A673 (cell line): ENCODE results near the gene PTMS. TPM values are rescaled to one million over a fixed set of nuclear protein-coding genes. Genes with fewer than 3 reads are reported as not detected.
"Not testable (repeated sequence)": the region's sequence is repeated elsewhere in the genome, so short reads cannot be mapped to it uniquely, and the experiment has no call there.

Source experiments
- BruUV-seq: library from RNA; stranded (reverse); fragments of 400-500 nt; replicated peaks from 2 replicates; lab custom pipeline; 2021; lab: Mats Ljungman, UMichigan
- CTCF ChIA-PET: fragments of 300-600 bp; sonication (Branson Sonifier 250); formaldehyde crosslinking; loops from one replicate; lab custom pipeline; 2022; ENCODE audit warnings: antibody characterized with exemption; lab: Charles Lee
- POLR2A ChIA-PET: fragments of 300-600 bp; sonication (Branson Sonifier 250); formaldehyde crosslinking; loops from one replicate; lab custom pipeline; 2022; ENCODE audit warnings: antibody characterized with exemption; ENCODE audit not compliant: low non-redundant PET; lab: Charles Lee
- DNase-seq: peaks from one replicate; pipeline ENCODE4 v3.0.0-alpha.2; 2015; ENCODE audit warnings: low spot score
- H3K27ac ChIP-seq: fragments of 200-600 bp; sonication (generic); 2 replicates; pipeline ENCODE4 v1.5.1; 2016; ENCODE audit warnings: mixed run types, low read depth, mild to moderate bottlenecking, mixed read lengths, antibody characterized with exemption, low read length; ENCODE audit not compliant: poor library complexity, severe bottlenecking
- H3K27me3 ChIP-seq: fragments of 200-600 bp; sonication (generic); replicated peaks from 2 replicates; pipeline ENCODE4 v1.6.1; 2017; ENCODE audit warnings: mixed run types, low read depth, mild to moderate bottlenecking, mixed read lengths, antibody characterized with exemption, low read length; ENCODE audit not compliant: insufficient read depth, poor library complexity
- H3K36me3 ChIP-seq: fragments of 200-600 bp; sonication (generic); 2 replicates; pipeline ENCODE4 v1.6.1; 2016; ENCODE audit warnings: mixed run types, mild to moderate bottlenecking, mixed read lengths, antibody characterized with exemption, low read length; ENCODE audit not compliant: insufficient read depth, poor library complexity, severe bottlenecking
- H3K4me1 ChIP-seq: fragments of 200-600 bp; sonication (generic); 2 replicates; pipeline ENCODE4 v1.6.1; 2017; ENCODE audit warnings: mixed run types, mild to moderate bottlenecking, mixed read lengths, antibody characterized with exemption, low read length; ENCODE audit not compliant: insufficient read depth, poor library complexity, severe bottlenecking
- H3K4me3 ChIP-seq: fragments of 200-600 bp; sonication (generic); 2 replicates; pipeline ENCODE4 v1.5.1; 2016; ENCODE audit warnings: low read depth, mixed run types, mild to moderate bottlenecking, mixed read lengths, low read length; ENCODE audit not compliant: poor library complexity, severe bottlenecking
- H3K9me3 ChIP-seq: fragments of 200-600 bp; sonication (generic); 2 replicates; pipeline ENCODE4 v1.6.1; 2016; ENCODE audit warnings: mixed run types, low read depth, mild to moderate bottlenecking, mixed read lengths, antibody characterized with exemption, low read length; ENCODE audit not compliant: poor library complexity, severe bottlenecking
- EZH2 ChIP-seq: fragments of 200-600 bp; sonication (generic); IDR thresholded peaks from 2 replicates; pipeline ENCODE4 v1.6.1; 2017; ENCODE audit warnings: borderline replicate concordance, low read depth, mild to moderate bottlenecking, mixed read lengths, antibody characterized with exemption, low read length; ENCODE audit not compliant: poor library complexity, severe bottlenecking
- intact Hi-C: fragments of 100-400 bp; cut with micrococcal nuclease; formaldehyde crosslinking; loops from one replicate; pipeline ENCODE4 v1.10.0; 2022; ENCODE audit not compliant: unreplicated experiment
- total RNA-seq: library from RNA; stranded (reverse); gene quantifications from 2 replicates; pipeline ENCODE4 v1.2.3, GENCODE V29; 2021
- TF ChIP-seq, protein P1 (sequence below): fragments of 300-800, 200-600 bp; sonication (generic); conservative IDR thresholded peaks from 2 replicates; pipeline ENCODE4 v1.5.1; 2017; ENCODE audit warnings: low read depth, mild to moderate bottlenecking, antibody characterized with exemption, low read length, moderate library complexity, mixed read lengths

The PTMS gene
- total RNA-seq, 1 experiment from 2014 or later = 620 TPM

DNA sequence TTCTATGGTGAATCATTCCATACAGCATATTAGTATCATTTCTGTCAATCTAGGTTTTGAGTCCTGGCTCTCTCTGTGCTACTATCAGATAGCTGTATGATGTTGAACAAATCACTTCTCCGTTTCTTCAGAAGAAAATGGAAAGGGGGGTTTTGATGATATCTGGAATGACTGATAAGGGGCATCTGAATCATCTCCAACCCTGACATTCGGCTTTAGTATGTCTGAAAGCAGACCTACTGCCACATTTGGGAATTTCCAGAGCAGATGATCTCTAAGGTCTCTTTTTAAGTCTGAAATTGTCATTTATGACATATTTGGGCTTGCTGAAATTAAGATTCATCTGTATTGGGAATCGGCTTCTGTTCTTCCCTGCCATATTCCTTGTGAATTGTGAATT, 23.3 kb upstream of the PTMS start:
- no peak overlapping the region for H3K4me3 ChIP-seq
- CTCF ChIA-PET = no interaction called here
- TF ChIP-seq, protein P1, sequence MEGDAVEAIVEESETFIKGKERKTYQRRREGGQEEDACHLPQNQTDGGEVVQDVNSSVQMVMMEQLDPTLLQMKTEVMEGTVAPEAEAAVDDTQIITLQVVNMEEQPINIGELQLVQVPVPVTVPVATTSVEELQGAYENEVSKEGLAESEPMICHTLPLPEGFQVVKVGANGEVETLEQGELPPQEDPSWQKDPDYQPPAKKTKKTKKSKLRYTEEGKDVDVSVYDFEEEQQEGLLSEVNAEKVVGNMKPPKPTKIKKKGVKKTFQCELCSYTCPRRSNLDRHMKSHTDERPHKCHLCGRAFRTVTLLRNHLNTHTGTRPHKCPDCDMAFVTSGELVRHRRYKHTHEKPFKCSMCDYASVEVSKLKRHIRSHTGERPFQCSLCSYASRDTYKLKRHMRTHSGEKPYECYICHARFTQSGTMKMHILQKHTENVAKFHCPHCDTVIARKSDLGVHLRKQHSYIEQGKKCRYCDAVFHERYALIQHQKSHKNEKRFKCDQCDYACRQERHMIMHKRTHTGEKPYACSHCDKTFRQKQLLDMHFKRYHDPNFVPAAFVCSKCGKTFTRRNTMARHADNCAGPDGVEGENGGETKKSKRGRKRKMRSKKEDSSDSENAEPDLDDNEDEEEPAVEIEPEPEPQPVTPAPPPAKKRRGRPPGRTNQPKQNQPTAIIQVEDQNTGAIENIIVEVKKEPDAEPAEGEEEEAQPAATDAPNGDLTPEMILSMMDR = no peak
- no peak for TF ChIP-seq EZH2
- intact Hi-C loops = no loop called here
- no peaks in the 10 kb centered on the region for H3K4me1 ChIP-seq
- no peaks in the 10 kb centered on the region for H3K27me3 ChIP-seq
- no peaks in the 10 kb centered on the region for H3K9me3 ChIP-seq
- H3K36me3 ChIP-seq = peaks cover 18% of the 10 kb centered on the region
- no TSS peak for BruUV-seq
- POLR2A ChIA-PET = no interaction called here
- no peak for DNase-seq
- H3K27ac ChIP-seq = no peak overlapping the region

DNA sequence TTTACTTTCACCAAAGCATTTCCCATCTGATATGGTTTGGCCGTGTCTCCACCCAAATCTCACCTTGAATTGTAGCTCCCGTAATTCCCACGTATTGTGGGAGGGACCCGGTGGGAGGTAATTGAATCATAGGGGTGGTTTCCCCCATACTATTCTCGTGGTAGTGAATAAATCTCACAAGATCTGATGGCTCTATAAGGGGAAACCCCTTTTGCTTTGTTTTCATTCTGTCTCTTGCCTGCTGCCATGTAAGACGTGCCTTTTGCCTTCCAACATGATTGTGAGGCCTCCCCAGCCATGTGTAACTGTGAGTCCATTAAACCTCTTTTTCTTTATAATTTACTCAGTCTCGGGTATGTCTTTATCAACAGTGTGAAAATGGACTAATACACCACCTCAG, 22.9 kb upstream of the PTMS start:
- CTCF ChIA-PET = not testable (repeated sequence)

GRCh38 chr12:6745741-6746525, 20.2 kb upstream of the PTMS start:
- CTCF ChIA-PET = no interaction called here
- no peak for TF ChIP-seq EZH2
- TF ChIP-seq, protein P1 = no peak
- Histone ChIP-seq H3K36me3 (peaks cover 49% of the 10 kb centered on the region), H3K9me3 (no peaks in the 10 kb centered on the region), H3K27ac (no peak overlapping the region), H3K4me1 (no peaks in the 10 kb centered on the region), H3K4me3 (no peak overlapping the region), H3K27me3 (no peaks in the 10 kb centered on the region)
- intact Hi-C loops = no loop called here
- no TSS peak for BruUV-seq
- no peak for DNase-seq
- POLR2A ChIA-PET = no interaction called here

More for the DNA sequence above, 22.9 kb upstream of the PTMS start:
- peaks cover 23% of the 10 kb centered on the region for H3K36me3 ChIP-seq
- intact Hi-C loops, H3K27ac ChIP-seq, POLR2A ChIA-PET, H3K9me3 ChIP-seq, H3K27me3 ChIP-seq, BruUV-seq, H3K4me3 ChIP-seq, H3K4me1 ChIP-seq, DNase-seq: not testable (repeated sequence)

DNA sequence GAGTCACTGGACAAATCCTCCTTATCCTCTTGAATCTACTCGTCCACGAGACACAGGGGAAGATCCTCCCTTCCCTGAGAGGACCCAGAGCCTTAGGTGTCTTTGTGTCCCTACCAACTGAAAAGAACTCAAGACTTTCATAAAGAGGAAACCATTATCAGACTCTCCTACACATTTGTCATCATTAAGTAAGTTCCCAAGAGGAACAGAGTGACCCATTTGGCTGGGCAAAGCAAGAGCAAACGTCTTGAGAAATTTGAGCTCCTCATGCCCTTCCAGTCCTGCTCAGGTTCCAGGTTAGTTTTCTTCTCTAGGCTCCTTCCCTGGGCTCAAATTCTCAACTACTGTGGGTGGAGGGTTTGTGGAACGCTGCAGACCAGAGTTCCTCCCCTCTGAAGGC, 18.9 kb upstream of the PTMS start:
- POLR2A ChIA-PET = no interaction called here
- TF ChIP-seq, protein P1 = no peak
- TF ChIP-seq EZH2 = no peak
- no TSS peak for BruUV-seq

More for the DNA sequence above, 18.9 kb upstream of the PTMS start:
- intact Hi-C loops = no loop called here
- no peaks in the 10 kb centered on the region for H3K9me3 ChIP-seq
- H3K27me3 ChIP-seq = no peaks in the 10 kb centered on the region
- peaks cover 62% of the 10 kb centered on the region for H3K36me3 ChIP-seq
- H3K4me3 ChIP-seq = no peak overlapping the region
- no peak overlapping the region for H3K27ac ChIP-seq
- peaks cover 9% of the 10 kb centered on the region for H3K4me1 ChIP-seq
- CTCF ChIA-PET = no interaction called here
- DNase-seq = no peak
